BJ (cell line): ENCODE results near the gene COX19. TPM values are rescaled to one million over a fixed set of nuclear protein-coding genes. Genes with fewer than 3 reads are reported as not detected.

Source experiments
- CTCF ChIA-PET: fragments of 350-600 bp; formaldehyde crosslinking; extraction: SDS; loops from one replicate; lab custom pipeline; 2021; ENCODE audit warnings: antibody characterized with exemption, inconsistent platforms; lab: Yijun Ruan, JAX
- POLR2A ChIA-PET: fragments of 300-600 bp; sonication (Branson Sonifier 250); formaldehyde crosslinking; extraction: SDS; loops from one replicate; lab custom pipeline; 2021; ENCODE audit warnings: antibody characterized with exemption; lab: Charles Lee
- DNase-seq: peaks from one replicate; pipeline ENCODE4 v3.0.0-alpha.2; 2011; ENCODE audit warnings: low read depth
- H3K27me3 ChIP-seq: 2 replicates; pipeline ENCODE4 v1.6.0; 2011; ENCODE audit warnings: low read length; ENCODE audit not compliant: control insufficient read depth, insufficient read depth
- H3K36me3 ChIP-seq: 2 replicates; pipeline ENCODE4 v1.5.1; 2011; ENCODE audit warnings: low read length; ENCODE audit not compliant: control insufficient read depth, insufficient read depth
- H3K4me3 ChIP-seq: 2 replicates; pipeline ENCODE4 v1.5.1; 2011; ENCODE audit warnings: low read depth, mild to moderate bottlenecking, control low read depth, low read length
- CTCF ChIP-seq: IDR thresholded peaks from 2 replicates; pipeline ENCODE4 v1.5.1; 2011; ENCODE audit warnings: low read depth, mild to moderate bottlenecking, control low read depth, inconsistent platforms, low read length, moderate library complexity; ENCODE audit not compliant: insufficient read depth
- polyA plus RNA-seq: library from polyadenylated mRNA; depleted of rRNA; stranded (reverse); fragments of >200 nt; gene quantifications from 2 replicates; pipeline ENCODE4 v1.2.3, GENCODE V29; 2011

COX19 gene
- polyA plus RNA-seq, 1 experiment, result 5.6 TPM

GRCh38 chr7:985915-986741, 10.8 kb upstream of the COX19 start:
- DNase-seq, result no peak
- ChIA-PET CTCF (interaction anchor here (1.5 to 2.6 kb wide), 2 partner anchors 11 to 80 kb away, joined by 4 to 15 read pairs; partner anchors contain the start of gene COX19), POLR2A (no interaction called here)
- H3K27me3 ChIP-seq, result 0 out of 2 replicates have a peak, but pooled peaks cover 2% of the 10 kb centered on the region
- no peak overlapping the region for H3K4me3 ChIP-seq
- no peaks in the 10 kb centered on the region for H3K36me3 ChIP-seq
- no peak for TF ChIP-seq CTCF

GRCh38 chr7:985127-985416, 9.7 kb upstream of the COX19 start:
- Histone ChIP-seq H3K4me3 (no peak overlapping the region), H3K36me3 (no peaks in the 10 kb centered on the region), H3K27me3 (0 out of 2 replicates have a peak, but pooled peaks cover 2% of the 10 kb centered on the region)
- POLR2A ChIA-PET, result no interaction called here
- TF ChIP-seq CTCF, result no peak
- DNase-seq, result no peak
- CTCF ChIA-PET, result interaction anchor here (1.6 to 2.6 kb wide), 2 partner anchors 8 to 81 kb away, joined by 11 to 15 read pairs; no protein-coding TSS in a partner anchor

- 0 out of 2 replicates have a peak, but pooled peaks cover 2% of the 10 kb centered on the region for H3K27me3 ChIP-seq
- no peaks in the 10 kb centered on the region for H3K36me3 ChIP-seq
- CTCF ChIA-PET, result interaction anchor here (1.6 to 2.6 kb wide), 2 partner anchors 9 to 82 kb away, joined by 11 to 15 read pairs; no protein-coding TSS in a partner anchor
- no peak overlapping the region for H3K4me3 ChIP-seq
- DNase-seq, result no peak
- no peak for TF ChIP-seq CTCF
- POLR2A ChIA-PET, result no interaction called here
Measured at GRCh38 chr7:984361-985126, 9.2 kb upstream of the COX19 start.

- no peaks in the 10 kb centered on the region for H3K36me3 ChIP-seq
- H3K27me3 ChIP-seq, result 0 out of 2 replicates have a peak, but pooled peaks cover 2% of the 10 kb centered on the region
- no peak for TF ChIP-seq CTCF
- H3K4me3 ChIP-seq, result no peak overlapping the region
- ChIA-PET CTCF (interaction anchor here (3.5 kb wide), 1 partner anchor 9 kb away, joined by 30 read pairs; no protein-coding TSS in a partner anchor), POLR2A (no interaction called here)
- no peak for DNase-seq
Measured at GRCh38 chr7:983616-984071, 8.3 kb upstream of the COX19 start.

- Histone ChIP-seq H3K4me3 (no peak within 1 kb of the TSS), H3K36me3 (no peaks in the 10 kb centered on the region), H3K27me3 (0 out of 2 replicates have a peak, but pooled peaks cover 2% of the 10 kb centered on the region)
- ChIA-PET CTCF (interaction anchor here (1.4 to 3.5 kb wide), 3 partner anchors 9 to 194 kb away, joined by 3 to 30 read pairs (median 4); no protein-coding TSS in a partner anchor), POLR2A (no interaction called here)
- no peak for TF ChIP-seq CTCF
- DNase-seq, result no peak
Measured at GRCh38 chr7:983004-983615, 7.8 kb upstream of the COX19 start, which contains the start of gene CYP2W1. Gene CYP2W1, plus strand, starts transcription at chr7:983181. Its CDS starts 31 bp downstream, at chr7:983212.
